ENCODE results near the gene FAM171A2.

The FAM171A2 gene

DNA sequence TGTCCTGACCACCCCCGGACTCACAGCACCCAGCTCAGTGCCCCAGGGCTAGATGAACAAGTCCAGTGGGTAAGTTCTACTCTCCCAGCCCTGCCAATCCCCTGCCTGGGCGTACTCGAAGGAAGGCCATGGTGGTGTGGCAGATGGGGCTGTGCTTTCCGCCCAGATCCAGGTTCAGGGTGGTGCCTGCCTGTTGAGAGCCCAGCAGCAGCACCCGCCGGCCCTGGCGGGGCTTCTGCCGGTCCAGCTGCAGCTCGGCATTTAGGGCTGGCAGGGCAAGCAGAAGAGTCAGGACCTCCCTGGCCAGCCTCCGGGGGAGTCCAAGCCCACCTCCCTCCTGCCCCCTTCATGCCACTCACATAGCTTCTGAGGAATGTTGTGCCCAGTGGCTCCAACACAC lies 16.2 kb upstream of the FAM171A2 start:
- no peak for DNase-seq (ENCODE audit: low read depth in 1 of 2, low spot score in 1 of 2)
- Histone ChIP-seq H3K27ac (replicated peaks) (no peak overlapping the region), H3K4me3 (replicated peaks; ENCODE audit: insufficient read depth, low read length) (no peak overlapping the region), H3K27me3 (ENCODE audit: insufficient read depth, poor library complexity, severe bottlenecking) (no peaks in the 10 kb centered on the region)
- TF ChIP-seq, protein P1, sequence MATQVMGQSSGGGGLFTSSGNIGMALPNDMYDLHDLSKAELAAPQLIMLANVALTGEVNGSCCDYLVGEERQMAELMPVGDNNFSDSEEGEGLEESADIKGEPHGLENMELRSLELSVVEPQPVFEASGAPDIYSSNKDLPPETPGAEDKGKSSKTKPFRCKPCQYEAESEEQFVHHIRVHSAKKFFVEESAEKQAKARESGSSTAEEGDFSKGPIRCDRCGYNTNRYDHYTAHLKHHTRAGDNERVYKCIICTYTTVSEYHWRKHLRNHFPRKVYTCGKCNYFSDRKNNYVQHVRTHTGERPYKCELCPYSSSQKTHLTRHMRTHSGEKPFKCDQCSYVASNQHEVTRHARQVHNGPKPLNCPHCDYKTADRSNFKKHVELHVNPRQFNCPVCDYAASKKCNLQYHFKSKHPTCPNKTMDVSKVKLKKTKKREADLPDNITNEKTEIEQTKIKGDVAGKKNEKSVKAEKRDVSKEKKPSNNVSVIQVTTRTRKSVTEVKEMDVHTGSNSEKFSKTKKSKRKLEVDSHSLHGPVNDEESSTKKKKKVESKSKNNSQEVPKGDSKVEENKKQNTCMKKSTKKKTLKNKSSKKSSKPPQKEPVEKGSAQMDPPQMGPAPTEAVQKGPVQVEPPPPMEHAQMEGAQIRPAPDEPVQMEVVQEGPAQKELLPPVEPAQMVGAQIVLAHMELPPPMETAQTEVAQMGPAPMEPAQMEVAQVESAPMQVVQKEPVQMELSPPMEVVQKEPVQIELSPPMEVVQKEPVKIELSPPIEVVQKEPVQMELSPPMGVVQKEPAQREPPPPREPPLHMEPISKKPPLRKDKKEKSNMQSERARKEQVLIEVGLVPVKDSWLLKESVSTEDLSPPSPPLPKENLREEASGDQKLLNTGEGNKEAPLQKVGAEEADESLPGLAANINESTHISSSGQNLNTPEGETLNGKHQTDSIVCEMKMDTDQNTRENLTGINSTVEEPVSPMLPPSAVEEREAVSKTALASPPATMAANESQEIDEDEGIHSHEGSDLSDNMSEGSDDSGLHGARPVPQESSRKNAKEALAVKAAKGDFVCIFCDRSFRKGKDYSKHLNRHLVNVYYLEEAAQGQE (IDR thresholded peaks at IDR 0.05; ENCODE audit: insufficient replicate concordance, low read depth) = no peak
- TF ChIP-seq SPI1 (IDR thresholded peaks at IDR 0.05; ENCODE audit: borderline replicate concordance, low read depth) (no peak), GABPA (IDR thresholded peaks at IDR 0.05; ENCODE audit: low read depth) (no peak)

DNA sequence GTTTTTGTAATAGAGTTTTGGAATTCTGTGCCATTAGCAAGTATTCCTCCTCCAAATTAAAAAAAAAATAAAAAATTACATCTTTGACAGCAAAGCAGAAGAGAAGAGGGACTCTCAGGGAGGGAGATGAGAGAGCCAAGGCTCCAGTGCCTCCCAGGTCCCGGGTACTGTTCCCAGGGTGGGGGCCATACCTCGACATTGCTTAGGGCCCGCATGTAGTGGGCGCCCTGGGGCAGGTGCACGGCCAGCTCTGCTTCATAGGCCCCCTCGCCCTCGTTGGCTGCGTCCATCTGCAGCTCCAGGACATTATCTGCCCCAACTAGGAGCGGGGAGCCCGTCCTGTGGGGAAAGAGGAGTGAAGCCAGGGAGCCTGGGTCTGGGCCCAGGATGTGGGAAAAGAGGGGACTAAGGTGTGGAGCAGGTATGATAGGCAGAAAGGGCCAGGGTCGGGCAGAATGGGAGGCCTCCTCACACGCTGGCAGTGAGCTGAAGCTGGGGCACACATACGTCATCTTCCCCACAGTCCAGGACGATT lies 14.6 kb upstream of the FAM171A2 start:
- no peak for DNase-seq (ENCODE audit: low read depth in 1 of 2, low spot score in 1 of 2)
- TF ChIP-seq, protein P1 (IDR thresholded peaks at IDR 0.05; ENCODE audit: insufficient replicate concordance, low read depth) = no peak
- TF ChIP-seq, protein P2, sequence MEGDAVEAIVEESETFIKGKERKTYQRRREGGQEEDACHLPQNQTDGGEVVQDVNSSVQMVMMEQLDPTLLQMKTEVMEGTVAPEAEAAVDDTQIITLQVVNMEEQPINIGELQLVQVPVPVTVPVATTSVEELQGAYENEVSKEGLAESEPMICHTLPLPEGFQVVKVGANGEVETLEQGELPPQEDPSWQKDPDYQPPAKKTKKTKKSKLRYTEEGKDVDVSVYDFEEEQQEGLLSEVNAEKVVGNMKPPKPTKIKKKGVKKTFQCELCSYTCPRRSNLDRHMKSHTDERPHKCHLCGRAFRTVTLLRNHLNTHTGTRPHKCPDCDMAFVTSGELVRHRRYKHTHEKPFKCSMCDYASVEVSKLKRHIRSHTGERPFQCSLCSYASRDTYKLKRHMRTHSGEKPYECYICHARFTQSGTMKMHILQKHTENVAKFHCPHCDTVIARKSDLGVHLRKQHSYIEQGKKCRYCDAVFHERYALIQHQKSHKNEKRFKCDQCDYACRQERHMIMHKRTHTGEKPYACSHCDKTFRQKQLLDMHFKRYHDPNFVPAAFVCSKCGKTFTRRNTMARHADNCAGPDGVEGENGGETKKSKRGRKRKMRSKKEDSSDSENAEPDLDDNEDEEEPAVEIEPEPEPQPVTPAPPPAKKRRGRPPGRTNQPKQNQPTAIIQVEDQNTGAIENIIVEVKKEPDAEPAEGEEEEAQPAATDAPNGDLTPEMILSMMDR (IDR thresholded peaks at IDR 0.05; ENCODE audit: insufficient read depth, low read length) = no peak
- TF ChIP-seq SPI1 (IDR thresholded peaks at IDR 0.05; ENCODE audit: borderline replicate concordance, low read depth) (no peak), GABPA (IDR thresholded peaks at IDR 0.05; ENCODE audit: low read depth) (no peak), POLR2AphosphoS5 (IDR thresholded peaks at IDR 0.05; ENCODE audit: low read depth) (no peak)

GRCh38 chr17:44376779-44377178 lies 13.1 kb upstream of the FAM171A2 start:
- no peak for DNase-seq (ENCODE audit: low read depth in 1 of 2, low spot score in 1 of 2)
- TF ChIP-seq SPI1 (IDR thresholded peaks at IDR 0.05; ENCODE audit: borderline replicate concordance, low read depth) (no peak), GABPA (IDR thresholded peaks at IDR 0.05; ENCODE audit: low read depth) (no peak), POLR2AphosphoS5 (IDR thresholded peaks at IDR 0.05; ENCODE audit: low read depth) (no peak)
- TF ChIP-seq, protein P2 (IDR thresholded peaks at IDR 0.05; ENCODE audit: insufficient read depth, low read length) = no peak
- TF ChIP-seq, protein P1 (IDR thresholded peaks at IDR 0.05; ENCODE audit: insufficient replicate concordance, low read depth) = no peak
- Histone ChIP-seq H3K27me3 (ENCODE audit: insufficient read depth, poor library complexity, severe bottlenecking) (no peaks in the 10 kb centered on the region), H3K4me3 (replicated peaks; ENCODE audit: insufficient read depth, low read length) (no peak overlapping the region), H3K27ac (replicated peaks) (no peak overlapping the region)

More for the DNA sequence above, 14.6 kb upstream of the FAM171A2 start:
- H3K4me3 ChIP-seq (replicated peaks; ENCODE audit: insufficient read depth, low read length) = no peak overlapping the region
- H3K27me3 ChIP-seq (ENCODE audit: insufficient read depth, poor library complexity, severe bottlenecking) = no peaks in the 10 kb centered on the region
- H3K27ac ChIP-seq (replicated peaks) = no peak overlapping the region
